GM12892 (cell line): Measurements from ENCODE around the gene DNAJC5.

Source experiments
- DNase-seq: peaks from one replicate; pipeline ENCODE4 v3.0.0; 2011; ENCODE audit not compliant: insufficient read length
- FAIRE-seq: peaks from 2 replicates; lab custom pipeline; 2011; peaks lifted over from hg19 to GRCh38; lab: Jason Lieb, UNC
- POLR2A ChIP-seq: IDR thresholded peaks from 2 replicates; pipeline ENCODE4 v1.6.1; 2011; ENCODE audit warnings: low read depth, low read length, control low read depth
- POLR2AphosphoS5 ChIP-seq: IDR thresholded peaks from 2 replicates; pipeline ENCODE4 v1.6.1; 2011; ENCODE audit warnings: low read depth, low read length, control low read depth
- TAF1 ChIP-seq: IDR thresholded peaks from 2 replicates; pipeline ENCODE4 v1.6.1; 2011; ENCODE audit warnings: low read depth, mild to moderate bottlenecking, control low read depth, low read length, borderline replicate concordance

DNAJC5 gene

GRCh38 chr20:63889241-63890200 is 5.4 kb upstream of the DNAJC5 start:
- TF ChIP-seq POLR2A, result no peak
- TF ChIP-seq POLR2AphosphoS5, result no peak
- TF ChIP-seq TAF1, result no peak
- DNase-seq (no peak), FAIRE-seq (no peak)

- FAIRE-seq (no peak), DNase-seq (no peak)
- TF ChIP-seq TAF1 (no peak), POLR2A (no peak), POLR2AphosphoS5 (no peak)
These were observed 4.7 kb upstream of the DNAJC5 start for GRCh38 chr20:63890201-63890576.

- no peak for FAIRE-seq
- no peak for TF ChIP-seq POLR2AphosphoS5
- DNase-seq, result no peak
These were observed 4.3 kb upstream of the DNAJC5 start for GRCh38 chr20:63890616-63891015.

- FAIRE-seq, result no peak
- DNase-seq, result no peak
- TF ChIP-seq POLR2A (no peak), TAF1 (no peak), POLR2AphosphoS5 (no peak)
These were observed 3.6 kb upstream of the DNAJC5 start for GRCh38 chr20:63891061-63892002.

GRCh38 chr20:63892402-63892801 is 2.5 kb upstream of the DNAJC5 start:
- no peak for TF ChIP-seq POLR2A
- no peak for TF ChIP-seq TAF1
- no peak for TF ChIP-seq POLR2AphosphoS5
- DNase-seq (no peak), FAIRE-seq (no peak)

GRCh38 chr20:63893999-63894357 is 948 bp upstream of the DNAJC5 start:
- FAIRE-seq (no peak), DNase-seq (no peak)
- no peak for TF ChIP-seq POLR2A

GRCh38 chr20:63895202-63895951 is 451 bp downstream of the DNAJC5 start:
- DNase-seq (no peak), FAIRE-seq (no peak)
- TF ChIP-seq TAF1, result no peak
- TF ChIP-seq POLR2AphosphoS5, result no peak
- TF ChIP-seq POLR2A, result no peak

GRCh38 chr20:63895952-63896263 is 982 bp downstream of the DNAJC5 start:
- no peak for DNase-seq
- peak; percentile 76 for FAIRE-seq
- TF ChIP-seq POLR2A, result no peak
- no peak for TF ChIP-seq TAF1
- no peak for TF ChIP-seq POLR2AphosphoS5

GRCh38 chr20:63896264-63897105 is 1.6 kb downstream of the DNAJC5 start:
- FAIRE-seq (no peak), DNase-seq (peak; percentile 59)
- TF ChIP-seq POLR2AphosphoS5, result no peak
- no peak for TF ChIP-seq TAF1
- peak; percentile 24; the same call in 1 of the 2 replicates for TF ChIP-seq POLR2A

GRCh38 chr20:63897978-63898561 is 3.1 kb downstream of the DNAJC5 start:
- no peak for DNase-seq
- no peak for FAIRE-seq
- TF ChIP-seq TAF1, result no peak
- TF ChIP-seq POLR2A, result no peak
- TF ChIP-seq POLR2AphosphoS5, result no peak
